Epithelial cell of esophagus (primary cell): ENCODE data around the gene TCFL5.

Source experiments
- DNase-seq: peaks from one replicate; pipeline ENCODE4 v3.0.0; 2010; ENCODE audit warnings: low read depth
- H3K4me3 ChIP-seq: 2 replicates; pipeline ENCODE4 v1.5.1; 2011; ENCODE audit warnings: mild to moderate bottlenecking, low read length, control low read depth
- CTCF ChIP-seq: IDR thresholded peaks from 2 replicates; pipeline ENCODE4 v1.5.1; 2011; ENCODE audit warnings: low read depth, mild to moderate bottlenecking, low read length, control low read depth, inconsistent platforms; ENCODE audit not compliant: insufficient read depth; ENCODE audit errors: missing control alignments

TCFL5 gene

GRCh38 chr20:62895539-62895938 is 33.9 kb upstream of the TCFL5 start:
- H3K4me3 ChIP-seq, result no peak overlapping the region
- no peak for TF ChIP-seq CTCF

GRCh38 chr20:62894261-62894660 is 32.6 kb upstream of the TCFL5 start:
- DNase-seq, result no peak
- no peak for TF ChIP-seq CTCF
- H3K4me3 ChIP-seq, result no peak overlapping the region

More at GRCh38 chr20:62895539-62895938, 33.9 kb upstream of the TCFL5 start:
- DNase-seq, result no peak

- TF ChIP-seq CTCF, result no peak
- no peak for DNase-seq
- no peak overlapping the region for H3K4me3 ChIP-seq
These were observed 32.1 kb upstream of the TCFL5 start for GRCh38 chr20:62893700-62894099.

GRCh38 chr20:62892348-62893304 is 31.0 kb upstream of the TCFL5 start:
- H3K4me3 ChIP-seq, result no peak overlapping the region
- TF ChIP-seq CTCF, result no peak
- no peak for DNase-seq

- no peak overlapping the region for H3K4me3 ChIP-seq
- DNase-seq, result no peak
- TF ChIP-seq CTCF, result no peak
These were observed 29.5 kb upstream of the TCFL5 start for GRCh38 chr20:62891111-62891510.

- TF ChIP-seq CTCF, result no peak
- no peak overlapping the region for H3K4me3 ChIP-seq
- DNase-seq, result no peak
These were observed 28.8 kb upstream of the TCFL5 start for GRCh38 chr20:62890444-62890843.
